ENCODE data around the gene CDC37L1. TPM values are rescaled to one million over a fixed set of nuclear protein-coding genes. Genes with fewer than 3 reads are reported as not detected.
"Not testable (repeated sequence)": the region's sequence is repeated elsewhere in the genome, so short reads cannot be mapped to it uniquely, and the experiment has no call there.

CDC37L1 gene
- total RNA-seq, 2 donors from 2014 or later, result 44.9 to 53.4 TPM

- TF ChIP-seq CTCF (IDR thresholded peaks at IDR 0.05), result no peak
- no peaks in the 10 kb centered on the region for H3K27me3 ChIP-seq
- DNase-seq (ENCODE audit: low spot score), result no peak
- no peak overlapping the region for H3K27ac ChIP-seq
- no peaks in the 10 kb centered on the region for H3K9me3 ChIP-seq
- no peaks in the 10 kb centered on the region for H3K36me3 ChIP-seq
- H3K4me3 ChIP-seq, result no peak overlapping the region
- no peaks in the 10 kb centered on the region for H3K4me1 ChIP-seq
Observed at GRCh38 chr9:4642351-4642750, 37.0 kb upstream of the CDC37L1 start.

DNA sequence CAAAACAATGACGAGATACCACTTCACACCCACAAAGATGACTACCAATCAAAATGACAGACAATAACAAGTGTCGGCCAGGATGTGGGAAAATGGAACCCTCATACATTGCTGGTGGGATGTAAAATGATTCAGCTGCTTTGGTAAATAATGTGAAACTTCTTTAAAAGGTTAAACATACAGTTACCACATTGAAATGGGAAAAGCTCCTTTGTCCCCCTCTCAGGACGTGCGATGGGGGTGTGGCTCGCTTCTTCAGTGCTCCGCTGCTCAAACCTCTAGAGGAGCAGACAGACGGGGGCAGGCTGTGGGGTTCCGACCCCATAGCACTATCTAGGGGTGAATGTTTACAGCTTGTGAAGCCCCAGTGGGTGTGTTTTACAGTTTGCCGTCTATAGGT, 25.3 kb upstream of the CDC37L1 start:
- Histone ChIP-seq H3K27ac (no peak overlapping the region), H3K9me3 (no peaks in the 10 kb centered on the region), H3K27me3 (no peaks in the 10 kb centered on the region), H3K4me3 (no peak overlapping the region), H3K4me1 (no peaks in the 10 kb centered on the region), H3K36me3 (no peaks in the 10 kb centered on the region)
- DNase-seq (ENCODE audit: low spot score), result no peak
- no peak for TF ChIP-seq CTCF (IDR thresholded peaks at IDR 0.05)

DNA sequence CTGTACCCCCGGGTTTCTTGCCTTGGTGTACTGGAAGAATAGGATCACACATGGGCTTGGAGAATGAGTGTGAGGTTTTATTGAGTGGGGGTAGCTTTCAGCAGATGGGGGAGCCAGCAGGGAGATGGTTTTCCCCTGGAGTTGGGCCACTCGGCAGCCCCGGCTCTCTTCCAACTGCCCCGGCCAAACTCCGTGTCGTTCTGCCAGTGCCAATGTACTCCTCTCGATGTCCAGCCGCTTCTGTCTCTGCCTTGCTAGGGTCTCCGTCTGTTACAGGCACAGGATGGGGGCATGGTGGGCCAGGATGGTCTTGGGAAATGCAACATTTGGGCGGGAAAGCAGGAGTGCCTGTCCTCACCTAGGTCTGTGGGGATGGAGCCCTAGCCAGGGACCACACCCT, 24.8 kb upstream of the CDC37L1 start:
- Histone ChIP-seq H3K27me3 (no peaks in the 10 kb centered on the region), H3K36me3 (no peaks in the 10 kb centered on the region), H3K4me3 (no peak overlapping the region), H3K27ac (no peak overlapping the region), H3K4me1 (no peaks in the 10 kb centered on the region), H3K9me3 (no peaks in the 10 kb centered on the region)
- DNase-seq (ENCODE audit: low spot score), result no peak
- TF ChIP-seq CTCF (IDR thresholded peaks at IDR 0.05), result no peak

GRCh38 chr9:4656196-4656595, 23.2 kb upstream of the CDC37L1 start:
- not testable (repeated sequence) for H3K9me3 ChIP-seq; H3K27ac ChIP-seq; H3K4me1 ChIP-seq; DNase-seq (ENCODE audit: low spot score); H3K36me3 ChIP-seq; H3K27me3 ChIP-seq; H3K4me3 ChIP-seq

DNA sequence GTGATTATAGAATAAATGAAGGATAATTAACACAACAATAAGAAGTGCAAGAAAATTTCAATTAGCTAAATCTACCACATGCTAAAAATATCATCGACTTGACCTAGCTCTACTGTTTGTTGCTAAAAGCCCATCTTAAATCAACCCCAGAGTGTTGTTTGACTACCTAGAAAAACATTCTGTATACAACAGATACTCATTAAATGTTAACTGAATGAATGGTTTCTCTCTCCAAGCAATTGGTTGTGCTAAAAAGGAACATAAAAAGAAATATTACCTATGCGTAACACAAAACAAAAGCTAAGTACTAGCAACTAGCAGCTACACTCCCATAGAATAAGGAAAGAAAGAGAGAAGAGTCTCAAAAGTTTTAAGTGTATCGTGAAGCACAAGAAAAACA, 22.7 kb upstream of the CDC37L1 start:
- Histone ChIP-seq H3K27ac (no peak overlapping the region), H3K36me3 (no peaks in the 10 kb centered on the region), H3K4me3 (no peak overlapping the region), H3K9me3 (no peaks in the 10 kb centered on the region), H3K27me3 (no peaks in the 10 kb centered on the region), H3K4me1 (peaks cover 0 to 2% of the 10 kb centered on the region in 2 donors)
- no peak for TF ChIP-seq CTCF (IDR thresholded peaks at IDR 0.05)
- DNase-seq (ENCODE audit: low spot score), result no peak

DNA sequence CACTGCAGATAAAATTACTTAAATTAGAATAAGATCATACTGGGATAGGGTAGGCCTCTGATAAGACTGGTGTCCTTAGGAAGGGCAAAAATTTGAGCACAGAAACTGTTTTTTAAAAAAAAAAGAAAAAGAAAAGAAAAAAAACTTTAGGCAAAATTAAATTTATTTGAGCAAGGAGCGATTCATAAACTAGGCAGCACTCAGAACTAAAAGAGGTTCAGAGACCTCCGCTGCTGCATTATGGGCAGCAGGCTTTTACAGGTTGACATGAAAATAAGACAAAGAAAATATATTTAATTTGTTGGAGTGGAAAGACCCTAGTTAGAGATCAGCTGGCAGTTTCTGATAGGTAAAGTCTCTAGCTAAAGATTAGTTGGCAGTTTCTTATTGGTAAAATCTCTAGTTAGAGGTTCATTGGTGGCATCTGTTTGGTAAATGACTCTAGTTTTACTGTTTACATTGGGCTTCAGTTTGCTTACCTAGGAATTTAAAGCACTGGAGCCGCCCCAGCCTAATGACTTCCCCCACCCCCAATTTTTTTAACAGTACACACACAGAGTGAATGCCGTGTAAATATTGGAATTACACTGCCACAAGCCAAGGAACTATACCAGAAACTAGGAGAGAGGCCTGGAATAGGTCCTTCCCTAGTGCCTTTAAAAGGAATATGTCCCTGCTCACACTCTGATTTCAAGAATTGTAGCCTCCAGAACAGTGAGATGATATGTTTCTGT, 21.8 kb upstream of the CDC37L1 start:
- Histone ChIP-seq H3K27ac (no peak overlapping the region), H3K9me3 (no peaks in the 10 kb centered on the region), H3K27me3 (no peaks in the 10 kb centered on the region), H3K36me3 (no peaks in the 10 kb centered on the region), H3K4me1 (peaks cover 0 to 6% of the 10 kb centered on the region in 2 donors), H3K4me3 (no peak overlapping the region)
- TF ChIP-seq CTCF (IDR thresholded peaks at IDR 0.05), result no peak
- DNase-seq (ENCODE audit: low spot score), result no peak

DNA sequence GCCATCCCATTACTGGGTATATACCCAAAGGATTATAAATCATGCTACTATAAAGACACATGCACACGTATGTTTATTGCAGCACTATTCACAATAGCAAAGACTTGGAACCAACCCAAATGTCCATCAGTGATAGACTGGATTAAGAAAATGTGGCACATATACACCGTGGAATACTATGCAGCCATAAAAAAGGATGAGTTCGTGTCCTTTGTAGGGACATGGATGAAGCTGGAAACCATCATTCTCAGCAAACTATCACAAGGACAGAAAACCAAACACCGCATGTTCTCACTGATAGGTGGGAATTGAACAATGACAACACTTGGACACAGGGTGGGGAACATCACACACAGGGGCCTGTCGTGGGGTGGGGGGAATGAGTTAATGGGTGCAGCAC, 18.7 kb upstream of the CDC37L1 start:
- not testable (repeated sequence) for H3K36me3 ChIP-seq; H3K9me3 ChIP-seq; H3K27ac ChIP-seq; DNase-seq (ENCODE audit: low spot score); H3K27me3 ChIP-seq; H3K4me3 ChIP-seq
- peaks cover 0 to 32% of the 10 kb centered on the region in 2 donors for H3K4me1 ChIP-seq

All from right atrium auricular region (tissue), 2 donors.